SH-SY5Y (cell line): ENCODE measurements around the gene BBOF1.

Experiments used
- GATA2 ChIP-seq: IDR thresholded peaks from 2 replicates; pipeline ENCODE4 v1.6.1; 2011; ENCODE audit warnings: mild to moderate bottlenecking, low read depth, low read length
- GATA3 ChIP-seq: IDR thresholded peaks from 2 replicates; pipeline ENCODE4 v1.6.1; 2011; ENCODE audit warnings: low read depth, mild to moderate bottlenecking, low read length, moderate library complexity

GRCh38 chr14:74062809-74063150 is 43.6 kb downstream of the BBOF1 start:
- TF ChIP-seq GATA3 (no peak), GATA2 (no peak)
